ENCODE measurements around the gene MCOLN3.
"Not testable (repeated sequence)": the region's sequence is repeated elsewhere in the genome, so short reads cannot be mapped to it uniquely, and the experiment has no call there.

Gene MCOLN3

GRCh38 chr1:84988588-84988987, 59.7 kb downstream of the MCOLN3 start:
- no peak for DNase-seq

- not testable (repeated sequence) for DNase-seq
These were observed 61.7 kb downstream of the MCOLN3 start for GRCh38 chr1:84986561-84986960.

GRCh38 chr1:84985365-84985764, 62.9 kb downstream of the MCOLN3 start:
- no peak for DNase-seq

- no peak for DNase-seq
These were observed 65.9 kb downstream of the MCOLN3 start for GRCh38 chr1:84982395-84982794.

- DNase-seq = no peak
These were observed 73.3 kb downstream of the MCOLN3 start for GRCh38 chr1:84975035-84975434.

- no peak for DNase-seq
These were observed 74.6 kb downstream of the MCOLN3 start for GRCh38 chr1:84973498-84974334.

- DNase-seq = no peak
These were observed 75.8 kb downstream of the MCOLN3 start for GRCh38 chr1:84972377-84972987.

GRCh38 chr1:84971957-84972356, 76.3 kb downstream of the MCOLN3 start:
- no peak for DNase-seq

GRCh38 chr1:84969489-84970250, 78.6 kb downstream of the MCOLN3 start:
- DNase-seq = no peak

- DNase-seq = no peak
These were observed 79.4 kb downstream of the MCOLN3 start for GRCh38 chr1:84968865-84969264.

- DNase-seq = no peak
These were observed 80.2 kb downstream of the MCOLN3 start for GRCh38 chr1:84968101-84968500.

All from T-helper 9 cell (primary cell).